Neural progenitor cell (in vitro differentiated cells): ENCODE measurements around the gene UNC13B. TPM values are rescaled to one million over a fixed set of nuclear protein-coding genes. Genes with fewer than 3 reads are reported as not detected.

Experiments
- DNase-seq: peaks from one replicate; pipeline ENCODE4 v3.0.0-alpha.2; 2016; ENCODE audit warnings: low spot score
- H2AFZ ChIP-seq: fragments of 200-600 bp; sonication (generic); replicated peaks from 2 replicates; pipeline ENCODE4 v1.6.1; 2016; ENCODE audit warnings: antibody characterized with exemption
- H3F3A ChIP-seq: fragments of 200-600 bp; sonication (generic); 2 replicates; pipeline ENCODE4 v1.6.1; 2016; ENCODE audit warnings: antibody characterized with exemption, low read depth
- H3K27ac ChIP-seq: fragments of 200-600 bp; sonication (generic); 2 replicates; pipeline ENCODE4 v1.5.1; 2016; ENCODE audit warnings: mild to moderate bottlenecking
- H3K27me3 ChIP-seq: fragments of 200-600 bp; sonication (generic); 2 replicates; pipeline ENCODE4 v1.6.1; 2016; ENCODE audit warnings: mild to moderate bottlenecking, moderate library complexity
- H3K36me3 ChIP-seq: fragments of 200-600 bp; sonication (generic); 2 replicates; pipeline ENCODE4 v1.5.1; 2016
- H3K4me1 ChIP-seq: fragments of 200-600 bp; sonication (generic); 2 replicates; pipeline ENCODE4 v1.6.1; 2016; ENCODE audit warnings: mixed run types
- H3K4me2 ChIP-seq: fragments of 200-600 bp; sonication (generic); 2 replicates; pipeline ENCODE4 v1.6.1; 2016
- H3K4me3 ChIP-seq: fragments of 200-600 bp; sonication (generic); 2 replicates; pipeline ENCODE4 v1.5.1; 2016
- H3K79me2 ChIP-seq: fragments of 200-600 bp; sonication (generic); 2 replicates; pipeline ENCODE4 v1.6.1; 2016; ENCODE audit warnings: low read depth
- H3K9ac ChIP-seq: fragments of 200-600 bp; sonication (generic); 2 replicates; pipeline ENCODE4 v1.6.1; 2016
- H3K9me3 ChIP-seq: fragments of 200-600 bp; sonication (generic); 2 replicates; pipeline ENCODE4 v1.5.1; 2016; ENCODE audit warnings: low read depth
- H4K20me1 ChIP-seq: fragments of 200-600 bp; sonication (generic); 2 replicates; pipeline ENCODE4 v1.6.1; 2016; ENCODE audit warnings: low read depth
- H3K27ac Mint-ChIP-seq: 3 replicates; pipeline ENCODE4 v1.8.0; 2021; ENCODE audit warnings: mixed read lengths
- H3K27me3 Mint-ChIP-seq: 2 replicates; pipeline ENCODE4 v1.8.0; 2022; ENCODE audit warnings: low read depth, mild to moderate bottlenecking, inconsistent platforms, moderate library complexity, mixed read lengths; ENCODE audit not compliant: insufficient read depth
- H3K36me3 Mint-ChIP-seq: 3 replicates; pipeline ENCODE4 v1.8.0; 2021; ENCODE audit warnings: mixed read lengths
- H3K4me1 Mint-ChIP-seq: 3 replicates; pipeline ENCODE4 v1.8.0; 2021; ENCODE audit warnings: mixed read lengths
- H3K4me3 Mint-ChIP-seq: 3 replicates; pipeline ENCODE4 v1.8.0; 2021; ENCODE audit warnings: mild to moderate bottlenecking, moderate library complexity, mixed read lengths
- H3K9me3 Mint-ChIP-seq: 3 replicates; pipeline ENCODE4 v1.8.0; 2020; ENCODE audit warnings: mixed read lengths
- CTCF ChIP-seq: fragments of 200-600 bp; sonication (generic); IDR thresholded peaks from 2 replicates; pipeline ENCODE4 v1.5.1; 2017; ENCODE audit warnings: antibody characterized with exemption, mild to moderate bottlenecking
- EZH2 ChIP-seq: fragments of 200-600 bp; sonication (generic); IDR thresholded peaks from 2 replicates; pipeline ENCODE4 v1.6.1; 2017; ENCODE audit warnings: antibody characterized with exemption, mild to moderate bottlenecking, moderate library complexity
- EZH2phosphoT487 ChIP-seq: fragments of 200-600 bp; sonication (generic); IDR thresholded peaks from 2 replicates; pipeline ENCODE4 v1.6.1; 2017; ENCODE audit warnings: antibody characterized with exemption
- total RNA-seq: library from RNA; depleted of rRNA; stranded (reverse); fragments of >200 nt; gene quantifications from 2 replicates; pipeline ENCODE4 v1.2.3, GENCODE V29; 2015; ENCODE audit warnings: low replicate concordance

Gene UNC13B
- total RNA-seq, 1 donor from 2014 or later = 40.7 TPM

GRCh38 chr9:35279946-35280345 lies 118.1 kb downstream of the UNC13B start:
- Mint-ChIP-seq H3K36me3 (no peaks in the 10 kb centered on the region), H3K9me3 (no peaks in the 10 kb centered on the region), H3K4me3 (no peak overlapping the region), H3K4me1 (no peaks in the 10 kb centered on the region), H3K27ac (no peak overlapping the region), H3K27me3 (no peaks in the 10 kb centered on the region)
- Histone ChIP-seq H3K4me3 (no peak overlapping the region), H2AFZ (no peak overlapping the region), H3K9ac (no peak overlapping the region), H3K36me3 (no peaks in the 10 kb centered on the region), H3K9me3 (no peaks in the 10 kb centered on the region), H3K4me2 (no peak overlapping the region), H3F3A (no peaks in the 10 kb centered on the region), H3K27me3 (no peaks in the 10 kb centered on the region), H3K27ac (no peak overlapping the region), H4K20me1 (no peaks in the 10 kb centered on the region), H3K4me1 (no peaks in the 10 kb centered on the region), H3K79me2 (no peaks in the 10 kb centered on the region)
- DNase-seq = no peak
- TF ChIP-seq EZH2phosphoT487 (no peak), EZH2 (no peak), CTCF (no peak)

GRCh38 chr9:35280399-35280798 lies 118.6 kb downstream of the UNC13B start:
- H3K4me3 ChIP-seq = no peak overlapping the region
- DNase-seq = no peak
- no peaks in the 10 kb centered on the region for H3K79me2 ChIP-seq
- H3K4me1 ChIP-seq = no peaks in the 10 kb centered on the region
- Mint-ChIP-seq H3K27me3 (no peaks in the 10 kb centered on the region), H3K9me3 (no peaks in the 10 kb centered on the region), H3K27ac (no peak overlapping the region), H3K36me3 (no peaks in the 10 kb centered on the region), H3K4me1 (no peaks in the 10 kb centered on the region), H3K4me3 (no peak overlapping the region)
- H4K20me1 ChIP-seq = no peaks in the 10 kb centered on the region
- no peaks in the 10 kb centered on the region for H3K27me3 ChIP-seq
- H2AFZ ChIP-seq = no peak overlapping the region
- H3K9ac ChIP-seq = no peak overlapping the region
- H3K36me3 ChIP-seq = no peaks in the 10 kb centered on the region
- H3K9me3 ChIP-seq = no peaks in the 10 kb centered on the region
- H3F3A ChIP-seq = no peaks in the 10 kb centered on the region
- H3K4me2 ChIP-seq = no peak overlapping the region
- TF ChIP-seq CTCF = no peak
- no peak for TF ChIP-seq EZH2
- no peak for TF ChIP-seq EZH2phosphoT487
- no peak overlapping the region for H3K27ac ChIP-seq

- no peak for DNase-seq
- no peaks in the 10 kb centered on the region for H3K36me3 Mint-ChIP-seq
- H3K27ac Mint-ChIP-seq = no peak overlapping the region
- no peak overlapping the region for H3K4me3 ChIP-seq
- peaks cover 5% of the 10 kb centered on the region for H3K9me3 Mint-ChIP-seq
- H3K27ac ChIP-seq = no peak overlapping the region
- no peaks in the 10 kb centered on the region for H3K36me3 ChIP-seq
- H3F3A ChIP-seq = no peaks in the 10 kb centered on the region
- H3K9ac ChIP-seq = no peak overlapping the region
- H3K4me1 Mint-ChIP-seq = no peaks in the 10 kb centered on the region
- H3K27me3 ChIP-seq = no peaks in the 10 kb centered on the region
- H3K4me1 ChIP-seq = peaks cover under 1% of the 10 kb centered on the region
- no peaks in the 10 kb centered on the region for H3K79me2 ChIP-seq
- H3K9me3 ChIP-seq = no peaks in the 10 kb centered on the region
- H2AFZ ChIP-seq = no peak overlapping the region
- TF ChIP-seq CTCF (no peak), EZH2phosphoT487 (no peak), EZH2 (no peak)
- H3K27me3 Mint-ChIP-seq = peaks cover 4% of the 10 kb centered on the region
- no peaks in the 10 kb centered on the region for H4K20me1 ChIP-seq
- H3K4me3 Mint-ChIP-seq = no peak overlapping the region
- H3K4me2 ChIP-seq = no peak overlapping the region
These were observed 123.9 kb downstream of the UNC13B start for GRCh38 chr9:35285731-35286130.
